ENCODE measurements around the gene POR. TPM values are rescaled to one million over a fixed set of nuclear protein-coding genes. Genes with fewer than 3 reads are reported as not detected.

POR gene
- polyA plus RNA-seq, 1 of the 3 experiments (the other 2 are of a cell fraction) = 68.7 TPM

DNA sequence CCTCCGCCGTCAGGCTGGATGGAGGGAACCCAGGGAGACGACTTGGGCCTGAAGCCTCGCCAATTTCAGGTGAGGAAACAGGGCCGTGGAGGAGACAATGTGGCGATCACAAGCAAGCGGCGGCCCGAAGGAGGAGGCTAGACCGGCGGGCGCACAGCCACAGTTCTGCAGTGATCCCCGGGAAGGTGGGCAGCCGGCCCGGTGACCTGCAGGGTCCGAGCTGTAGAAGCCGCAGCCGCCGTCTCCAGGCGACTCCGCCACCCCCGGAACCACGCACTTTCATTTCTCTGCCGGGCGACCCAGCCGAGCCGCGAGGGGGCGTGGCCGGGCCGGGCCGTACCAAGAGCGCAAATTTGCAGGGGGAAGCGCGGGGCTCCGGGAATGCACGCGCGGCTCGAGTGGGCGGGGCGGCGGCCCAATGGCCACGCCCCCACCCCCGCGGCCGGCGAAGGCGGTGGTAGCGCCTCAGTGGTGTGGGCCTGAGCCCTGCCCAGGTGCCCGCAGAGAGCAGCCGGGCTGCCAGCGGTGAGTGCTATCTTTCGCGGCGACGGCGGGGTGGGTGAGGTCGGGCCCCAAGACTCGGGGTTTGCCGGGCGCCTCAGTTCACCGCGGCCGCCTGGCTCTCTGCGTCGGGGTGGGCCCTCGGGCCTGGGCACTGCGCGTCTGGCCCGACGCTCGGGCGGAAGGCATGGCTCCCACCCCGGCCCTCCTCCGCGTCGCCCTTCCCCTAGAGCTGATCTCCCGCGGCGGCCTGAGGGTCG is at the start of gene POR (continued):
- TF ChIP-seq, protein P1, sequence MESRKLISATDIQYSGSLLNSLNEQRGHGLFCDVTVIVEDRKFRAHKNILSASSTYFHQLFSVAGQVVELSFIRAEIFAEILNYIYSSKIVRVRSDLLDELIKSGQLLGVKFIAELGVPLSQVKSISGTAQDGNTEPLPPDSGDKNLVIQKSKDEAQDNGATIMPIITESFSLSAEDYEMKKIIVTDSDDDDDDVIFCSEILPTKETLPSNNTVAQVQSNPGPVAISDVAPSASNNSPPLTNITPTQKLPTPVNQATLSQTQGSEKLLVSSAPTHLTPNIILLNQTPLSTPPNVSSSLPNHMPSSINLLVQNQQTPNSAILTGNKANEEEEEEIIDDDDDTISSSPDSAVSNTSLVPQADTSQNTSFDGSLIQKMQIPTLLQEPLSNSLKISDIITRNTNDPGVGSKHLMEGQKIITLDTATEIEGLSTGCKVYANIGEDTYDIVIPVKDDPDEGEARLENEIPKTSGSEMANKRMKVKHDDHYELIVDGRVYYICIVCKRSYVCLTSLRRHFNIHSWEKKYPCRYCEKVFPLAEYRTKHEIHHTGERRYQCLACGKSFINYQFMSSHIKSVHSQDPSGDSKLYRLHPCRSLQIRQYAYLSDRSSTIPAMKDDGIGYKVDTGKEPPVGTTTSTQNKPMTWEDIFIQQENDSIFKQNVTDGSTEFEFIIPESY (IDR thresholded peaks at IDR 0.05; ENCODE audit: borderline replicate concordance, low read depth) = no peak
- TF ChIP-seq RXRA (IDR thresholded peaks at IDR 0.05; ENCODE audit: borderline replicate concordance, low read depth) (no peak; the same call in 1 of the 2 replicates), RFX5 (IDR thresholded peaks at IDR 0.05; ENCODE audit: low read length) (peak; percentile 52; the same call in 1 of the 2 replicates), GABPA (IDR thresholded peaks at IDR 0.05; ENCODE audit: low read depth) (no peak)
- TF ChIP-seq, protein P2, sequence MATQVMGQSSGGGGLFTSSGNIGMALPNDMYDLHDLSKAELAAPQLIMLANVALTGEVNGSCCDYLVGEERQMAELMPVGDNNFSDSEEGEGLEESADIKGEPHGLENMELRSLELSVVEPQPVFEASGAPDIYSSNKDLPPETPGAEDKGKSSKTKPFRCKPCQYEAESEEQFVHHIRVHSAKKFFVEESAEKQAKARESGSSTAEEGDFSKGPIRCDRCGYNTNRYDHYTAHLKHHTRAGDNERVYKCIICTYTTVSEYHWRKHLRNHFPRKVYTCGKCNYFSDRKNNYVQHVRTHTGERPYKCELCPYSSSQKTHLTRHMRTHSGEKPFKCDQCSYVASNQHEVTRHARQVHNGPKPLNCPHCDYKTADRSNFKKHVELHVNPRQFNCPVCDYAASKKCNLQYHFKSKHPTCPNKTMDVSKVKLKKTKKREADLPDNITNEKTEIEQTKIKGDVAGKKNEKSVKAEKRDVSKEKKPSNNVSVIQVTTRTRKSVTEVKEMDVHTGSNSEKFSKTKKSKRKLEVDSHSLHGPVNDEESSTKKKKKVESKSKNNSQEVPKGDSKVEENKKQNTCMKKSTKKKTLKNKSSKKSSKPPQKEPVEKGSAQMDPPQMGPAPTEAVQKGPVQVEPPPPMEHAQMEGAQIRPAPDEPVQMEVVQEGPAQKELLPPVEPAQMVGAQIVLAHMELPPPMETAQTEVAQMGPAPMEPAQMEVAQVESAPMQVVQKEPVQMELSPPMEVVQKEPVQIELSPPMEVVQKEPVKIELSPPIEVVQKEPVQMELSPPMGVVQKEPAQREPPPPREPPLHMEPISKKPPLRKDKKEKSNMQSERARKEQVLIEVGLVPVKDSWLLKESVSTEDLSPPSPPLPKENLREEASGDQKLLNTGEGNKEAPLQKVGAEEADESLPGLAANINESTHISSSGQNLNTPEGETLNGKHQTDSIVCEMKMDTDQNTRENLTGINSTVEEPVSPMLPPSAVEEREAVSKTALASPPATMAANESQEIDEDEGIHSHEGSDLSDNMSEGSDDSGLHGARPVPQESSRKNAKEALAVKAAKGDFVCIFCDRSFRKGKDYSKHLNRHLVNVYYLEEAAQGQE (IDR thresholded peaks at IDR 0.05; ENCODE audit: low read depth, low read length) = no peak
- TF ChIP-seq, protein P3, sequence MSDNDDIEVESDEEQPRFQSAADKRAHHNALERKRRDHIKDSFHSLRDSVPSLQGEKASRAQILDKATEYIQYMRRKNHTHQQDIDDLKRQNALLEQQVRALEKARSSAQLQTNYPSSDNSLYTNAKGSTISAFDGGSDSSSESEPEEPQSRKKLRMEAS (IDR thresholded peaks at IDR 0.05; ENCODE audit: low read depth) = peak; percentile 67

DNA sequence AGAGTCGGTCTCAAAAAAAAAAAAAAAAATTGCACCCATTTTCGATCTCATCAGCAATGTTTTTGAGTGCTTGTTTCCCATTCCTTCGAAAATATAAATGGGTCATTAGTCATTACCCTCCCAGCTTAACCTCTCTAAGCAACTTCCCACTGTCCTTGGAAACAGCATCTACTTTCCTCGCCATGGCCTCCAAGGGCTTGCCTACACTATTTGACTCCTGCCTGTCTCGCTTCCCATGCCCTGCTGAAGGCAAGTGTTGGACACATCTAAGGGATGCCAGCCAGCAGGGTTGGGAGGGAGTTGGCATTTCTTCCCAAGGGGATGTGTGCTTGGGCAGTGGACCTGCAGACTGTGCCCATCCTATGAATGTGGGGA is 48.9 kb upstream of the POR start:
- Histone ChIP-seq H3K27me3 (ENCODE audit: insufficient read depth) (no peaks in the 10 kb centered on the region), H2AFZ (ENCODE audit: low read depth) (peak overlapping the region; percentile 32; the same call in 1 of the 2 replicates), H3F3A (replicated peaks; ENCODE audit: insufficient read depth) (no peaks in the 10 kb centered on the region), H3K79me2 (ENCODE audit: insufficient read depth) (no peaks in the 10 kb centered on the region), H4K20me1 (ENCODE audit: insufficient read depth) (no peaks in the 10 kb centered on the region), H3K9me2 (no peaks in the 10 kb centered on the region), H3K4me1 (ENCODE audit: control insufficient read depth in 1 of 2, insufficient read depth in 2 of 2, low read depth in 1 of 2, low read length in 1 of 2) (peaks cover 3 to 6% of the 10 kb centered on the region in 2 experiments; a peak in 1 of 4 replicates), H3K4me3 (ENCODE audit: low read depth in 2 of 2, low read length in 1 of 2) (no peak overlapping the region), H3K9me3 (no peaks in the 10 kb centered on the region), H3K36me3 (replicated peaks in 1 of 2; ENCODE audit: control insufficient read depth in 1 of 2, insufficient read depth in 2 of 2, low read length in 1 of 2) (no peaks in the 10 kb centered on the region), H3K27ac (ENCODE audit: low read depth in 2 of 2, low read length in 1 of 2) (no peak overlapping the region), H3K9ac (no peak overlapping the region), H3K4me2 (peak overlapping the region; percentile 46; the same call in 1 of the 2 replicates)
- POLR2A ChIA-PET = interaction anchor here (1.5 kb wide), 2 partner anchors 48 to 154 kb away, joined by 4 to 13 read pairs; no protein-coding TSS in a partner anchor
- CTCF ChIA-PET = interaction anchor here (0.7 to 9.0 kb wide), 39 partner anchors 9 to 397 kb away, joined by 3 to 305 read pairs (median 7); partner anchors contain the start of genes MDH2, POR, RHBDD2 and STYXL1
- DNase-seq = no peak
- WGBS (ENCODE audit: low lambda C conversion rate) = 25% methylated on average over 5 of the region's 5 CpGs
- TF ChIP-seq, protein P4, sequence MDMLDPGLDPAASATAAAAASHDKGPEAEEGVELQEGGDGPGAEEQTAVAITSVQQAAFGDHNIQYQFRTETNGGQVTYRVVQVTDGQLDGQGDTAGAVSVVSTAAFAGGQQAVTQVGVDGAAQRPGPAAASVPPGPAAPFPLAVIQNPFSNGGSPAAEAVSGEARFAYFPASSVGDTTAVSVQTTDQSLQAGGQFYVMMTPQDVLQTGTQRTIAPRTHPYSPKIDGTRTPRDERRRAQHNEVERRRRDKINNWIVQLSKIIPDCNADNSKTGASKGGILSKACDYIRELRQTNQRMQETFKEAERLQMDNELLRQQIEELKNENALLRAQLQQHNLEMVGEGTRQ (IDR thresholded peaks at IDR 0.05; ENCODE audit: borderline replicate concordance, low read depth, low read length) = no peak
- TF ChIP-seq YY1 (IDR thresholded peaks at IDR 0.05; ENCODE audit: low read depth) (no peak), SMC3 (IDR thresholded peaks at IDR 0.05; ENCODE audit: low read depth, low read length) (no peak), TCF12 (IDR thresholded peaks at IDR 0.05) (no peak), JUND (IDR thresholded peaks at IDR 0.05) (no peak), RXRA (IDR thresholded peaks at IDR 0.05; ENCODE audit: borderline replicate concordance, low read depth) (no peak), ELF1 (IDR thresholded peaks at IDR 0.05) (no peak), GABPA (IDR thresholded peaks at IDR 0.05; ENCODE audit: low read depth) (no peak), NRF1 (IDR thresholded peaks at IDR 0.05; ENCODE audit: low read depth, low read length) (no peak), RFX5 (IDR thresholded peaks at IDR 0.05; ENCODE audit: low read length) (no peak), SIN3A (IDR thresholded peaks at IDR 0.05; ENCODE audit: borderline replicate concordance, low read depth, low read length) (no peak)
- TF ChIP-seq, protein P5, sequence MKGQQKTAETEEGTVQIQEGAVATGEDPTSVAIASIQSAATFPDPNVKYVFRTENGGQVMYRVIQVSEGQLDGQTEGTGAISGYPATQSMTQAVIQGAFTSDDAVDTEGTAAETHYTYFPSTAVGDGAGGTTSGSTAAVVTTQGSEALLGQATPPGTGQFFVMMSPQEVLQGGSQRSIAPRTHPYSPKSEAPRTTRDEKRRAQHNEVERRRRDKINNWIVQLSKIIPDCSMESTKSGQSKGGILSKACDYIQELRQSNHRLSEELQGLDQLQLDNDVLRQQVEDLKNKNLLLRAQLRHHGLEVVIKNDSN (IDR thresholded peaks at IDR 0.05; ENCODE audit: borderline replicate concordance, low read depth) = no peak
- TF ChIP-seq, protein P6, sequence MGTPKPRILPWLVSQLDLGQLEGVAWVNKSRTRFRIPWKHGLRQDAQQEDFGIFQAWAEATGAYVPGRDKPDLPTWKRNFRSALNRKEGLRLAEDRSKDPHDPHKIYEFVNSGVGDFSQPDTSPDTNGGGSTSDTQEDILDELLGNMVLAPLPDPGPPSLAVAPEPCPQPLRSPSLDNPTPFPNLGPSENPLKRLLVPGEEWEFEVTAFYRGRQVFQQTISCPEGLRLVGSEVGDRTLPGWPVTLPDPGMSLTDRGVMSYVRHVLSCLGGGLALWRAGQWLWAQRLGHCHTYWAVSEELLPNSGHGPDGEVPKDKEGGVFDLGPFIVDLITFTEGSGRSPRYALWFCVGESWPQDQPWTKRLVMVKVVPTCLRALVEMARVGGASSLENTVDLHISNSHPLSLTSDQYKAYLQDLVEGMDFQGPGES (IDR thresholded peaks at IDR 0.05; ENCODE audit: low read depth, low read length) = no peak
- TF ChIP-seq, protein P2 (IDR thresholded peaks at IDR 0.05; ENCODE audit: low read depth, low read length) = no peak
